Lung (tissue), 12 donors: Measurements from ENCODE around the gene NKG7. TPM values are rescaled to one million over a fixed set of nuclear protein-coding genes. Genes with fewer than 3 reads are reported as not detected.

ENCODE experiments used
- ATAC-seq: fragments of 200-7000 bp; cut with Tn5 transposase; one replicate; pipeline ENCODE4 v1.9.1; 2020; ENCODE audit warnings: moderate number of reproducible peaks; ENCODE audit not compliant: insufficient read depth, low FRiP score
- DNase-seq, 3 donors: peaks; one replicate each; pipeline ENCODE4 v3.0.0-alpha.2; 2013 to 2017
- H3K27ac ChIP-seq, 2 donors: one replicate each; pipeline ENCODE4 v1.5.1; 2013; ENCODE audit warnings: mild to moderate bottlenecking in 2 of 2, moderate library complexity in 2 of 2, control low read depth in 1 of 2, inconsistent platforms in 1 of 2, low read depth in 1 of 2, low read length in 1 of 2
- H3K27me3 ChIP-seq, 3 donors: one replicate each; pipeline ENCODE4 v1.5.1; 2013; ENCODE audit warnings: low read length in 2 of 3; ENCODE audit not compliant: control insufficient read depth in 3 of 3, insufficient read depth in 3 of 3
- H3K36me3 ChIP-seq, 4 donors: one replicate each; pipeline ENCODE4 v1.5.1; 2013; ENCODE audit warnings: low read length in 4 of 4, mild to moderate bottlenecking in 1 of 4, moderate library complexity in 1 of 4; ENCODE audit not compliant: control insufficient read depth in 4 of 4, insufficient read depth in 4 of 4
- H3K4me1 ChIP-seq, 5 donors: one replicate each; pipeline ENCODE4 v1.5.1; 2013; ENCODE audit warnings: low read length in 5 of 5, mild to moderate bottlenecking in 2 of 5, moderate library complexity in 1 of 5; ENCODE audit not compliant: control insufficient read depth in 5 of 5, insufficient read depth in 5 of 5
- H3K4me3 ChIP-seq: one replicate; pipeline ENCODE4 v1.5.1; 2013; ENCODE audit warnings: mild to moderate bottlenecking, control low read depth, moderate library complexity
- H3K9ac ChIP-seq, 2 donors: one replicate each; pipeline ENCODE4 v1.5.1; 2013; ENCODE audit warnings: low read length in 2 of 2, control low read depth in 1 of 2; ENCODE audit not compliant: insufficient read depth in 1 of 2
- H3K9me3 ChIP-seq, 4 donors: one replicate each; pipeline ENCODE4 v1.5.1; 2013; ENCODE audit warnings: low read length in 3 of 4, mild to moderate bottlenecking in 1 of 4, moderate library complexity in 1 of 4; ENCODE audit not compliant: control insufficient read depth in 4 of 4, insufficient read depth in 3 of 4
- WGBS, 2 donors: extraction: QIAGEN DNeasy Blood & Tissue Kit; methylation state at CpG; one replicate each; pipeline ENCODE4 v1.1.7; 2013; 5-methylcytosine and 5-hydroxymethylcytosine counted together
- polyA plus RNA-seq, 2 donors: library from polyadenylated mRNA; stranded (reverse); fragments of 200-250 nt; gene quantifications; one replicate each; pipeline ENCODE4 v1.2.1, GENCODE V29; 2013
- total RNA-seq, 2 donors: library from RNA; depleted of rRNA in 1 of 2; stranded (reverse); fragments of >200 nt in 1 of 2; gene quantifications; one replicate each; pipeline ENCODE4 v1.2.1, GENCODE V29; 2014 to 2021
- TF ChIP-seq, protein P1 (sequence below): IDR thresholded peaks from 2 replicates; pipeline ENCODE4 v1.5.1; 2012; ENCODE audit warnings: mild to moderate bottlenecking; ENCODE audit errors: control extremely low read depth, extremely low read depth
- donor health status: control.
- donor health status: control.
- donor health status: Bipolar disorder and iron deficiency.
- donor health status: healthy.
- donor health status: DM: yes; HTN: yes; CAD: no.

The NKG7 gene
- total and polyA plus RNA-seq, 4 donors: 12.7 to 328 (median 14.8) TPM

DNA sequence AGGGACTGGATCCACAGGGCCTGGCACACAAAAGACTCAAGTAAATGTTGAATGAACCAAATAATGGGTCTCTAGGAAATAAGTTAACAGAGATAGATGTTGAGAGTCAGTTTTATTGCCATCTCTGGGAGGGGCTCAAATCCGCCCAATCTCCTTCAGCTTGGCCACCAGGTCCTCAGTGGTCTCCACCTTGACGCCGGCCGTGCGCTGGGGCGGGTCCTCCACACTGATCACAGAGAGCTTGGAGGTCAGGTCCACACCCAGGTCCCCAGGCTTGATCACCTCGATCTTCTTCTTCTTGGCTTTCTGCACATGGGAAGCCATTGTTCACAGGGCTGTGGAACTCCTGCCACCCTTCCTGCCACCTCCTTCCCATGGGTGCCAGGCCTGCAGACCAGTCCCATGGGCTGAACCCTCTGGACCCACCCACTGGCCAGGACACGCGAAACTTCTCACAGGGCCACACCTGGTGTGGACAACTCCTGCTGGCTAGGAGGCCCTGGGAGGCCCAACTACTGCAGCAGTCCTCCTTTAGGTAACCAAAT is 27.3 kb downstream of the NKG7 start:
- Histone ChIP-seq H3K4me3 (no peak overlapping the region), H3K9me3 (no peaks in the 10 kb centered on the region), H3K36me3 (peaks cover 0 to 25% (median 10%) of the 10 kb centered on the region in 4 donors), H3K27ac (no peak overlapping the region), H3K4me1 (no peaks in the 10 kb centered on the region), H3K9ac (no peak overlapping the region), H3K27me3 (peaks cover 0 to 2% (median 0%) of the 10 kb centered on the region in 3 donors)
- TF ChIP-seq, protein P1, sequence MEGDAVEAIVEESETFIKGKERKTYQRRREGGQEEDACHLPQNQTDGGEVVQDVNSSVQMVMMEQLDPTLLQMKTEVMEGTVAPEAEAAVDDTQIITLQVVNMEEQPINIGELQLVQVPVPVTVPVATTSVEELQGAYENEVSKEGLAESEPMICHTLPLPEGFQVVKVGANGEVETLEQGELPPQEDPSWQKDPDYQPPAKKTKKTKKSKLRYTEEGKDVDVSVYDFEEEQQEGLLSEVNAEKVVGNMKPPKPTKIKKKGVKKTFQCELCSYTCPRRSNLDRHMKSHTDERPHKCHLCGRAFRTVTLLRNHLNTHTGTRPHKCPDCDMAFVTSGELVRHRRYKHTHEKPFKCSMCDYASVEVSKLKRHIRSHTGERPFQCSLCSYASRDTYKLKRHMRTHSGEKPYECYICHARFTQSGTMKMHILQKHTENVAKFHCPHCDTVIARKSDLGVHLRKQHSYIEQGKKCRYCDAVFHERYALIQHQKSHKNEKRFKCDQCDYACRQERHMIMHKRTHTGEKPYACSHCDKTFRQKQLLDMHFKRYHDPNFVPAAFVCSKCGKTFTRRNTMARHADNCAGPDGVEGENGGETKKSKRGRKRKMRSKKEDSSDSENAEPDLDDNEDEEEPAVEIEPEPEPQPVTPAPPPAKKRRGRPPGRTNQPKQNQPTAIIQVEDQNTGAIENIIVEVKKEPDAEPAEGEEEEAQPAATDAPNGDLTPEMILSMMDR: no peak
- DNase-seq (peak in 1 of 3 donors; percentile 7), ATAC-seq (no peak)
- WGBS, 2 donors: 95% methylated on average over 9 of the region's 9 CpGs

DNA sequence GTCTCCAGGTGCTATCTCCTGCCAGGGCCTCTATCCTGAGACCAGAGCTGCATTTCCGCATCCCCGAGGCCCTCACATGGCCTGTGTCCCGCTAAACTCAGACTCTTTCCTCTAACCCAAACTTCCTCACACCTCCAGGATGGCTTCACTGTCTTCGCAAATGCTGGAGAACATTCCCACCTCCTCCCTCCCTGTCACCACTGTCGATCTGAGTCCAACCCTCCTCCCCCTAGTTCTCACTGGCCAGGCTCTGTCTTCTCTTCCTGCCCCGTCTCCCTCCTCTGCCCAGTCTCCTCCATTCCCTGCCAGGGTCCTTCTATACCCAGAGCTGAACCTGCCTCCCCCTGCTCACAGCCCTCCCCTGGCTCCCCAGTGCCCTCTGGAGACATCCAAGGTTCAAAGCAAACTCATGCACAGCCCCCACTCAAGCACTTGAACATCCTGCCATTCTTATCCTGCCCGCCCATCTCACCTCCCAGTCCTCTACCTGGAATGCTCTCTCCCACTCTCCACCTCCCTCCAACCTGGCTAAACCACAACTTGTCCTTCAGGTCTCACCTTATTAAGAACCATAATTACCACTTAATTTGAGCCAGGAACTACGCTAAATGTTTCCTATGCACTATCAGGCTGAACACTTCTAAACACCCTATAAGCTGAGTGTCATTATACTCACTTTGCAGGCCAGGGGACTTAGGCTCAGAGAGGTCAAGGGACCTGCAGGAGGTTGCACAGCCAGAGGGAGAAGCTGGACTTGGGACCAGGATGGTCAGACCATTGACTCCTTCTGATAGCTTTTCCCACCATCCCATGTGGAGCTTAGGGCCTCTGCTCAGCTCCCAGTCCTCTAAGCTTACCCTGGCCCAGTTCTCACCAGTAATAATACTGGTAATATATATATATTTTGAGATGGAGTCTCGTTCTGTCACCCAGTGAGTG is 29.6 kb downstream of the NKG7 start:
- no peaks in the 10 kb centered on the region for H3K9me3 ChIP-seq
- TF ChIP-seq, protein P1: no peak
- no peak overlapping the region for H3K9ac ChIP-seq
- peaks cover 0 to 5% (median 0%) of the 10 kb centered on the region in 5 donors for H3K4me1 ChIP-seq
- ATAC-seq (no peak), DNase-seq (peak in 1 of 3 donors; percentile 7)
- H3K4me3 ChIP-seq: no peak overlapping the region
- 45 to 54% methylated on average over 9 of the region's 9 CpGs for WGBS, 2 donors
- H3K36me3 ChIP-seq: peaks cover 0 to 21% (median 8%) of the 10 kb centered on the region in 4 donors
- no peak overlapping the region for H3K27ac ChIP-seq
- H3K27me3 ChIP-seq: peaks cover 0 to 4% (median 2%) of the 10 kb centered on the region in 3 donors

DNA sequence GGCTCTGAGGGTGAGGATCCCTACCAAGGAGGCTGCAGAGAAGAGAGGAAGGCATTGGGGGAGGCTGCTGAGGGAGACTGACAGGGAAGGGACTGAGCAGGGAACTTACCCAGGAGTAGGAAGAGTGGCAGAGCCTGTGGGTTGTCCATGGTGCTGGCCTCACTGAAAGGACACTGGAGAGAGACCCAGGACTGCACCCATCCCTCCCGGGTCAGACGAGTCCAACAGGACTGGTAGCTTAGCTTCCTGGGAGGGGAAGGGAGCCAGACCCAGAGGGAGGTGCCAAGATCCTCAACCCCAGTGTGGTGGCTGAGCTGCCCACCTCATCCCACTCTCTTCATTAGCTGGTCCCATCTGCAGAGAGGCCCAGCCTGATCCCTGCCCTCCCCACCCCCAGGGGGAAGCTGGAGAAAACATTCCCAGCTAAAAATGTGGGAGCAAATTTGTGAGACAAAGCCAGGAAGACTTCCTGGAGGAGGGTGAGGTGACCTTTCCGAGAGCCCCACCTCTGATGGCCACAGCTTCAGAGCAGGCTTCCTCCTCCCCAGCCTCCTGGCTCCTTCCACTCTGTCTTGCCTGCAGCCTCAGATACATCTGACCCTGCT is 30.4 kb downstream of the NKG7 start, which contains the start of gene VSIG10L:
TSS of gene VSIG10L (minus strand) at position 164 of the 605 bp plus-strand sequence. CDS start at position 149, 15 bp downstream.
- Histone ChIP-seq H3K27me3 (peaks cover 0 to 4% (median 2%) of the 10 kb centered on the region in 3 donors), H3K36me3 (peaks cover 0 to 15% (median 5%) of the 10 kb centered on the region in 4 donors), H3K9ac (no peak within 1 kb of the TSS), H3K9me3 (no peaks in the 10 kb centered on the region), H3K27ac (no peak within 1 kb of the TSS), H3K4me3 (no peak within 1 kb of the TSS), H3K4me1 (peaks cover 0 to 5% (median 0%) of the 10 kb centered on the region in 5 donors)
- ATAC-seq (no peak), DNase-seq (peak in 1 of 3 donors; percentile 13)
- TF ChIP-seq, protein P1: no peak
- 47 to 58% methylated on average over 3 of the region's 3 CpGs for WGBS, 2 donors
